H9 (cell line): ENCODE results near the gene EHBP1. TPM values are rescaled to one million over a fixed set of nuclear protein-coding genes. Genes with fewer than 3 reads are reported as not detected.

Experiments
- DNase-seq: peaks from one replicate; pipeline ENCODE4 v3.0.0-alpha.2; 2017
- H2AFZ ChIP-seq: one replicate; pipeline ENCODE4 v1.6.1; 2013; ENCODE audit warnings: mild to moderate bottlenecking, low read length, control low read depth, moderate library complexity
- H2AK5ac ChIP-seq: 2 replicates; pipeline ENCODE4 v1.6.1; 2013; ENCODE audit warnings: low read length, control low read depth, mixed read lengths; ENCODE audit not compliant: insufficient read length
- H2BK120ac ChIP-seq: one replicate; pipeline ENCODE4 v1.6.1; 2013; ENCODE audit warnings: low read depth, mild to moderate bottlenecking, low read length, control low read depth, inconsistent platforms; ENCODE audit not compliant: poor library complexity, severe bottlenecking
- H2BK12ac ChIP-seq: 2 replicates; pipeline ENCODE4 v1.6.1; 2013; ENCODE audit warnings: low read length, control low read depth, mixed read lengths, low read depth; ENCODE audit not compliant: insufficient read length
- H2BK15ac ChIP-seq: 2 replicates; pipeline ENCODE4 v1.6.1; 2013; ENCODE audit warnings: low read depth, low read length, control low read depth
- H2BK20ac ChIP-seq: one replicate; pipeline ENCODE4 v1.6.1; 2013; ENCODE audit warnings: low read depth, mild to moderate bottlenecking, low read length, control low read depth, inconsistent platforms; ENCODE audit not compliant: poor library complexity, severe bottlenecking
- H2BK5ac ChIP-seq: 2 replicates; pipeline ENCODE4 v1.6.1; 2013; ENCODE audit warnings: low read length, control low read depth, mixed read lengths; ENCODE audit not compliant: insufficient read length
- H3K14ac ChIP-seq: 2 replicates; pipeline ENCODE4 v1.6.1; 2013; ENCODE audit warnings: low read length, control low read depth; ENCODE audit not compliant: insufficient read depth
- H3K18ac ChIP-seq: 2 replicates; pipeline ENCODE4 v1.6.1; 2013; ENCODE audit warnings: low read depth, mild to moderate bottlenecking, mixed read lengths, low read length, control low read depth; ENCODE audit not compliant: insufficient read length
- H3K23ac ChIP-seq: 2 replicates; pipeline ENCODE4 v1.6.1; 2013; ENCODE audit warnings: low read length, control low read depth, mixed read lengths, low read depth; ENCODE audit not compliant: insufficient read length
- H3K23me2 ChIP-seq: 2 replicates; pipeline ENCODE4 v1.6.1; 2013; ENCODE audit warnings: low read depth, mild to moderate bottlenecking, mixed read lengths, low read length, control low read depth; ENCODE audit not compliant: insufficient read length, poor library complexity, severe bottlenecking
- H3K27ac ChIP-seq: 2 replicates; pipeline ENCODE4 v1.5.1; 2013; ENCODE audit warnings: low read length, control low read depth, mixed read lengths, low read depth; ENCODE audit not compliant: insufficient read length
- H3K27me3 ChIP-seq: 2 replicates; pipeline ENCODE4 v1.6.1; 2013; ENCODE audit warnings: low read length, control low read depth, inconsistent platforms; ENCODE audit not compliant: insufficient read depth
- H3K4ac ChIP-seq: 2 replicates; pipeline ENCODE4 v1.6.1; 2013; ENCODE audit warnings: low read depth, mild to moderate bottlenecking, control low read depth, inconsistent platforms, low read length, moderate library complexity
- H3K4me1 ChIP-seq: 2 replicates; pipeline ENCODE4 v1.6.1; 2013; ENCODE audit warnings: low read length, control low read depth, inconsistent platforms; ENCODE audit not compliant: insufficient read depth
- H3K4me2 ChIP-seq: 2 replicates; pipeline ENCODE4 v1.6.1; 2013; ENCODE audit warnings: low read length, control low read depth, mixed read lengths; ENCODE audit not compliant: insufficient read length, insufficient read depth
- H3K56ac ChIP-seq: 2 replicates; pipeline ENCODE4 v1.6.1; 2013; ENCODE audit warnings: low read depth, mild to moderate bottlenecking, mixed read lengths, low read length, control low read depth; ENCODE audit not compliant: insufficient read length
- H3K79me1 ChIP-seq: 2 replicates; pipeline ENCODE4 v1.6.1; 2013; ENCODE audit warnings: low read depth, mild to moderate bottlenecking, moderate library complexity, low read length, control low read depth, inconsistent platforms; ENCODE audit not compliant: insufficient read depth, poor library complexity, severe bottlenecking
- H3K79me2 ChIP-seq: 2 replicates; pipeline ENCODE4 v1.6.1; 2013; ENCODE audit warnings: low read length, control low read depth, inconsistent platforms; ENCODE audit not compliant: insufficient read depth
- H3K9ac ChIP-seq: 2 replicates; pipeline ENCODE4 v1.6.1; 2013; ENCODE audit warnings: low read length, control low read depth, mixed read lengths; ENCODE audit not compliant: insufficient read length; ENCODE audit errors: extremely low read depth
- H3K9me3 ChIP-seq: one replicate; pipeline ENCODE4 v1.6.1; 2013; ENCODE audit warnings: low read depth, low read length, inconsistent platforms; ENCODE audit not compliant: control insufficient read depth
- H3T11ph ChIP-seq: one replicate; pipeline ENCODE4 v1.6.1; 2013; ENCODE audit warnings: mild to moderate bottlenecking, low read length, control low read depth, inconsistent platforms
- H4K20me1 ChIP-seq: one replicate; pipeline ENCODE4 v1.6.1; 2013; ENCODE audit not compliant: control insufficient read depth, insufficient read length, insufficient read depth
- H4K5ac ChIP-seq: 2 replicates; pipeline ENCODE4 v1.6.1; 2013; ENCODE audit warnings: low read depth, mild to moderate bottlenecking, mixed read lengths, low read length, control low read depth; ENCODE audit not compliant: insufficient read length
- H4K8ac ChIP-seq: replicated peaks from 2 replicates; pipeline ENCODE4 v1.6.1; 2013; ENCODE audit warnings: low read length, control low read depth, mixed read lengths, low read depth; ENCODE audit not compliant: insufficient read length
- H4K91ac ChIP-seq: 2 replicates; pipeline ENCODE4 v1.6.1; 2013; ENCODE audit warnings: low read depth, mild to moderate bottlenecking, moderate library complexity, mixed read lengths, low read length, control low read depth; ENCODE audit not compliant: insufficient read length
- H3K27ac Mint-ChIP-seq, 3 experiments: 2 replicates in 2 of 3; 3 replicates in 1 of 3; pipeline ENCODE4 v1.8.0; 2020 to 2021; ENCODE audit warnings: mixed read lengths in 3 of 3, mild to moderate bottlenecking in 1 of 3, moderate library complexity in 1 of 3
- H3K27me3 Mint-ChIP-seq: 2 replicates; pipeline ENCODE4 v1.8.0; 2021; ENCODE audit warnings: low read depth, mild to moderate bottlenecking, moderate library complexity, mixed read lengths
- H3K36me3 Mint-ChIP-seq, 3 experiments: 2 replicates in 2 of 3; 3 replicates in 1 of 3; pipeline ENCODE4 v1.8.0; 2020 to 2021; ENCODE audit warnings: low read depth in 3 of 3, mixed read lengths in 3 of 3; ENCODE audit not compliant: insufficient read depth in 1 of 3
- H3K4me1 Mint-ChIP-seq, 2 experiments: 2 replicates each; pipeline ENCODE4 v1.8.0; 2020; ENCODE audit warnings: mixed read lengths in 2 of 2
- H3K4me3 Mint-ChIP-seq, 2 experiments: 2 replicates in 1 of 2; 3 replicates in 1 of 2; pipeline ENCODE4 v1.8.0; 2020 to 2021; ENCODE audit warnings: mild to moderate bottlenecking in 2 of 2, mixed read lengths in 2 of 2, moderate library complexity in 1 of 2
- H3K9me3 Mint-ChIP-seq, 2 experiments: 2 replicates in 1 of 2; 3 replicates in 1 of 2; pipeline ENCODE4 v1.8.0; 2020; ENCODE audit warnings: mild to moderate bottlenecking in 2 of 2, mixed read lengths in 2 of 2, moderate library complexity in 1 of 2
- WGBS: extraction: QIAGEN DNeasy Blood & Tissue Kit; methylation state at CpG from one replicate; pipeline ENCODE4 v1.1.7; 2013; ENCODE audit warnings: missing lambda C conversion rate, low lambda C conversion rate, mixed read lengths; ENCODE audit not compliant: insufficient read length; ENCODE audit errors: extremely low coverage; 5-methylcytosine and 5-hydroxymethylcytosine counted together
- total RNA-seq: library from RNA; stranded (reverse); gene quantifications from 2 replicates; pipeline ENCODE4 v1.2.1, GENCODE V29; 2021
- TF ChIP-seq, protein P1 (sequence below): fragments of 200-600 bp; sonication (generic); conservative IDR thresholded peaks from 3 replicates; pipeline ENCODE4 v1.8.0; 2021; ENCODE audit warnings: antibody characterized with exemption, mild to moderate bottlenecking

EHBP1 gene
- total RNA-seq, 1 experiment from 2014 or later: 35.6 TPM

DNA sequence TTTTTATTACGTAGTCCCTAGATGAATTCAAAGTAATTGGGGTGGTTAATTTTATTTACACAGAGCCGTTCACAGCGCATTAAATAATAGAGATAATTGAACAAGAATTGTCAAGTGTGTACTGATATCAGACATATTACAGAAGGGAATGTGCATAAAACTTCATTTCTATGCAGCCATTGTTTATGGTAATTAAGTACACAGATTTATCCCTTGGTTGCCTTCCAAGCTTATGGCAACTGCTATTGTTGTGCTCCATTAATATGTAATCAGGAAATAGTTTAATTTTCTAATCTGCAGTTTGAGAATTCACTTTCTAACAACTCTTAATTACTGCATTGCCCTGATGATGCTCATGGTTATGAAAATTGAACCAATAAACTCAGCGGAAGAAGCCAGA lies 297.8 kb downstream of the EHBP1 start:
- H2BK120ac ChIP-seq: no peak overlapping the region

More for the DNA sequence above, 297.8 kb downstream of the EHBP1 start:
- Histone ChIP-seq H4K8ac (no peak overlapping the region), H3K14ac (no peak overlapping the region), H3K9me3 (no peaks in the 10 kb centered on the region), H3K4me2 (no peak overlapping the region), H3K79me1 (no peaks in the 10 kb centered on the region), H4K91ac (no peak overlapping the region), H3K27ac (no peak overlapping the region), H4K20me1 (no peaks in the 10 kb centered on the region), H3K23ac (no peak overlapping the region), H3T11ph (no peak overlapping the region), H3K23me2 (no peaks in the 10 kb centered on the region), H2AK5ac (no peak overlapping the region), H3K4ac (no peak overlapping the region), H3K4me1 (no peaks in the 10 kb centered on the region), H3K56ac (no peak overlapping the region), H2BK12ac (no peak overlapping the region), H3K18ac (no peak overlapping the region), H2BK20ac (no peak overlapping the region), H3K27me3 (no peaks in the 10 kb centered on the region), H3K9ac (no peak overlapping the region), H4K5ac (no peak overlapping the region), H2BK5ac (no peak overlapping the region), H2AFZ (no peak overlapping the region), H2BK15ac (no peak overlapping the region), H3K79me2 (no peaks in the 10 kb centered on the region)
- peaks cover 16 to 20% of the 10 kb centered on the region in 2 experiments for H3K4me1 Mint-ChIP-seq
- H3K9me3 Mint-ChIP-seq: no peaks in the 10 kb centered on the region
- no peaks in the 10 kb centered on the region for H3K27me3 Mint-ChIP-seq
- peaks cover 0 to 4% (median 3%) of the 10 kb centered on the region in 3 experiments; a peak in 2 of 7 replicates for H3K36me3 Mint-ChIP-seq
- TF ChIP-seq, protein P1, sequence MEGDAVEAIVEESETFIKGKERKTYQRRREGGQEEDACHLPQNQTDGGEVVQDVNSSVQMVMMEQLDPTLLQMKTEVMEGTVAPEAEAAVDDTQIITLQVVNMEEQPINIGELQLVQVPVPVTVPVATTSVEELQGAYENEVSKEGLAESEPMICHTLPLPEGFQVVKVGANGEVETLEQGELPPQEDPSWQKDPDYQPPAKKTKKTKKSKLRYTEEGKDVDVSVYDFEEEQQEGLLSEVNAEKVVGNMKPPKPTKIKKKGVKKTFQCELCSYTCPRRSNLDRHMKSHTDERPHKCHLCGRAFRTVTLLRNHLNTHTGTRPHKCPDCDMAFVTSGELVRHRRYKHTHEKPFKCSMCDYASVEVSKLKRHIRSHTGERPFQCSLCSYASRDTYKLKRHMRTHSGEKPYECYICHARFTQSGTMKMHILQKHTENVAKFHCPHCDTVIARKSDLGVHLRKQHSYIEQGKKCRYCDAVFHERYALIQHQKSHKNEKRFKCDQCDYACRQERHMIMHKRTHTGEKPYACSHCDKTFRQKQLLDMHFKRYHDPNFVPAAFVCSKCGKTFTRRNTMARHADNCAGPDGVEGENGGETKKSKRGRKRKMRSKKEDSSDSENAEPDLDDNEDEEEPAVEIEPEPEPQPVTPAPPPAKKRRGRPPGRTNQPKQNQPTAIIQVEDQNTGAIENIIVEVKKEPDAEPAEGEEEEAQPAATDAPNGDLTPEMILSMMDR: no peak
- no peak for DNase-seq
- no peak overlapping the region for H3K27ac Mint-ChIP-seq
- H3K4me3 Mint-ChIP-seq: no peak overlapping the region
- WGBS: no CpG with 5 or more reads among the region's 4 CpGs
